K562 (cell line): Measurements from ENCODE around the gene RNF25.

Experiments
- ATF2 ChIP-seq: sonication (generic); formaldehyde crosslinking; IDR thresholded peaks from 2 replicates; pipeline ENCODE4 v1.8.1; 2022; ENCODE audit warnings: missing genetic modification reagents
- CTCF ChIP-seq, 3 experiments: IDR thresholded peaks in 2 of 3; conservative IDR thresholded peaks in 1 of 3; 2 replicates each; pipeline ENCODE4 v1.5.1; 2011 to 2012; ENCODE audit warnings: low read length in 3 of 3, mild to moderate bottlenecking in 3 of 3, control low read depth in 2 of 3, improper control_type of control experiment in 1 of 3, inconsistent platforms in 1 of 3, low read depth in 1 of 3, mixed read lengths in 1 of 3, moderate library complexity in 1 of 3; ENCODE audit not compliant: insufficient read depth in 2 of 3
- FOS ChIP-seq: IDR thresholded peaks from 3 replicates; pipeline ENCODE4 v1.6.1; 2011; ENCODE audit not compliant: insufficient read length; ENCODE audit errors: extremely low read depth
- HDAC1 ChIP-seq, 2 experiments: fragments of 450-650 bp; IDR thresholded peaks; 2 replicates each; pipeline ENCODE4 v1.6.1; 2016 to 2017; ENCODE audit warnings: inconsistent platforms in 1 of 2, mild to moderate bottlenecking in 1 of 2, moderate library complexity in 1 of 2
- KDM2B ChIP-seq: fragments of 250-450 bp; sonication (Bioruptor Pico); IDR thresholded peaks from 2 replicates; pipeline ENCODE4 v1.8.0; 2021; ENCODE audit warnings: mild to moderate bottlenecking, moderate library complexity
- KHSRP ChIP-seq: fragments of 450-650 bp; IDR thresholded peaks from 2 replicates; pipeline ENCODE4 v1.6.1; 2017
- MCM7 ChIP-seq, 2 experiments: fragments of 450-650 bp; IDR thresholded peaks; 2 replicates each; pipeline ENCODE4 v1.6.1; 2016 to 2018
- NCOA4 ChIP-seq: fragments of 450-650 bp; IDR thresholded peaks from 2 replicates; pipeline ENCODE4 v1.6.1; 2018; ENCODE audit warnings: mild to moderate bottlenecking; ENCODE audit not compliant: partially characterized antibody
- PHB2 ChIP-seq: fragments of 450-650 bp; IDR thresholded peaks from 2 replicates; pipeline ENCODE4 v1.6.1; 2017; ENCODE audit warnings: low read depth
- POLR3A ChIP-seq: IDR thresholded peaks from 2 replicates; pipeline ENCODE4 v1.6.1; 2011; ENCODE audit warnings: borderline replicate concordance, mild to moderate bottlenecking, moderate library complexity; ENCODE audit not compliant: insufficient read length, insufficient read depth; ENCODE audit errors: extremely low read depth
- SREBF2 ChIP-seq: sonication (generic); formaldehyde crosslinking; IDR thresholded peaks from 2 replicates; pipeline ENCODE4 v1.4.0; 2020; ENCODE audit warnings: mild to moderate bottlenecking, missing genetic modification reagents
- TAF7 ChIP-seq: fragments of 450-650 bp; IDR thresholded peaks from 2 replicates; pipeline ENCODE4 v1.6.1; 2016; ENCODE audit warnings: missing genetic modification characterization, missing compliant biosample characterization
- ZFP1 ChIP-seq: fragments of 450-650 bp; formaldehyde crosslinking; IDR thresholded peaks from 2 replicates; pipeline ENCODE4 v1.4.0; 2020; ENCODE audit warnings: mild to moderate bottlenecking, mixed read lengths
- ZKSCAN8 ChIP-seq: fragments of 200-800 bp; sonication (Bioruptor generic); IDR thresholded peaks from 2 replicates; pipeline ENCODE4 v1.6.1; 2016; ENCODE audit warnings: missing genetic modification characterization, missing compliant biosample characterization

- TF ChIP-seq POLR3A (no peak), KHSRP (no peak), HDAC1 (IDR thresholded peaks at IDR 0.05) (no peak), CTCF (IDR thresholded peaks at IDR 0.05 in 2 of 3, conservative IDR thresholded peaks at IDR 0.05 in 1 of 3; ENCODE audit: insufficient read depth in 2 of 3, low read depth in 1 of 3, low read length in 3 of 3) (no peak), NCOA4 (no peak), TAF7 (tag) (no peak), MCM7 (IDR thresholded peaks at IDR 0.05) (no peak), KDM2B (CRISPR knock-in tag) (no peak), ZKSCAN8 (CRISPR knock-in tag) (no peak), SREBF2 (CRISPR knock-in tag) (no peak), FOS (no peak), PHB2 (no peak), ATF2 (no peak), ZFP1 (CRISPR knock-in tag) (no peak)
Measured at GRCh38 chr2:218643751-218644310, 28.0 kb downstream of the RNF25 start.
